Stimulated activated CD4-positive, alpha-beta T cell treated with anti-CD3 and anti-CD28 coated beads, Interleukin-1b, Interleukin-23, amount 100 ng/mL, for 24 hours (primary cell): ENCODE measurements around the gene LARP4B.
A peak's percentile ranks its signal among the peaks of the same experiment; 100 is the strongest.
"Not testable (repeated sequence)": the region's sequence is repeated elsewhere in the genome, so short reads cannot be mapped to it uniquely, and the experiment has no call there.

ENCODE experiments used
- DNase-seq, 4 experiments: peaks; one replicate each; pipeline ENCODE4 v3.0.0-alpha.2; 2020; ENCODE audit warnings: low read depth in 4 of 4, low spot score in 1 of 4

The LARP4B gene

DNA sequence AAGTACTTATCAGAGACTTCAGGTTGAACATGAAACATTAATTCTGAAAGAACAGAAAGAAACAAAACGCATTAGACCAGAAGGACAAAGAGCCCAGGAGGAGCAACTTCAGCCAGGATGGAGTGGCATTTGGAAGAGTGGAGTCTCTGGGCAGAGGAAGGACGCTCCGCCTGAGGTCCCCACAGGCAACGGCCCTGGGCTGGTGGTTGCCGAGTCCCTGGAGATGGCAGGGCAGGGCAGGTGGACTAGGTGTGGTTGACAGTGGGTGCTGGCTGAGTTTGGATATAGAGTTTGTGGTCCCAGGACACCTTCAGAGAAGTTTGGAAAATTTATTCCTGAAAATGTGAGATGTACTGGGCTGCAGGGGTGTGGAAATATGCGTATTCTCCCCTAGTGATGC, 27.4 kb upstream of the LARP4B start:
- DNase-seq: no peak

DNA sequence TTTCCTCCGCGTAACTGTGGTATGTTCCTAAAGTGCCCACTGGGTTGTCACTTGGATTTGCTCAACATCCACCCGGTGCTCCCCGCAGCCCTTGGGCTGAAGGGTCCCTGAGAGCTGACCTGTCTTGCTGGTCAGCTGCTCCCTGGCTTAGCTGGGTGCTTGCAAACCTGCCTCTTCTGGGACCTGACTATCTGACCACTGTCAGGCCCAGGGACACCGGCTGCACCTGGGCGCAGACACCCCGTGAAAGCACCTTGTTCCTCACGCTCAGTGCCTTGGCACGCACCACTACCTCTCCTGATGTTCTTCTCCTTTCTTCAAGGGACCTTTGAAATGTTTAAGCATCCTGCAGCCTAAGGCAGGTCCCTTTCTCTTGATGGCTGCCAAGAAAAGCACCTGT, 26.6 kb upstream of the LARP4B start:
- DNase-seq: no peak

GRCh38 chr10:955820-956217, 24.3 kb upstream of the LARP4B start:
- DNase-seq: no peak

- no peak for DNase-seq
Observed at GRCh38 chr10:955127-955819, 23.8 kb upstream of the LARP4B start.

GRCh38 chr10:954396-954795, 22.9 kb upstream of the LARP4B start:
- DNase-seq: no peak

- no peak for DNase-seq
Observed at GRCh38 chr10:953836-954235, 22.3 kb upstream of the LARP4B start.

- no peak for DNase-seq
Observed at GRCh38 chr10:949446-949845, 17.9 kb upstream of the LARP4B start.

GRCh38 chr10:948347-948746, 16.8 kb upstream of the LARP4B start:
- no peak for DNase-seq

- no peak for DNase-seq
Observed at GRCh38 chr10:947881-948280, 16.4 kb upstream of the LARP4B start.

- DNase-seq: no peak
Observed at GRCh38 chr10:947051-947450, 15.5 kb upstream of the LARP4B start.

GRCh38 chr10:945778-946177, 14.3 kb upstream of the LARP4B start:
- no peak for DNase-seq

DNA sequence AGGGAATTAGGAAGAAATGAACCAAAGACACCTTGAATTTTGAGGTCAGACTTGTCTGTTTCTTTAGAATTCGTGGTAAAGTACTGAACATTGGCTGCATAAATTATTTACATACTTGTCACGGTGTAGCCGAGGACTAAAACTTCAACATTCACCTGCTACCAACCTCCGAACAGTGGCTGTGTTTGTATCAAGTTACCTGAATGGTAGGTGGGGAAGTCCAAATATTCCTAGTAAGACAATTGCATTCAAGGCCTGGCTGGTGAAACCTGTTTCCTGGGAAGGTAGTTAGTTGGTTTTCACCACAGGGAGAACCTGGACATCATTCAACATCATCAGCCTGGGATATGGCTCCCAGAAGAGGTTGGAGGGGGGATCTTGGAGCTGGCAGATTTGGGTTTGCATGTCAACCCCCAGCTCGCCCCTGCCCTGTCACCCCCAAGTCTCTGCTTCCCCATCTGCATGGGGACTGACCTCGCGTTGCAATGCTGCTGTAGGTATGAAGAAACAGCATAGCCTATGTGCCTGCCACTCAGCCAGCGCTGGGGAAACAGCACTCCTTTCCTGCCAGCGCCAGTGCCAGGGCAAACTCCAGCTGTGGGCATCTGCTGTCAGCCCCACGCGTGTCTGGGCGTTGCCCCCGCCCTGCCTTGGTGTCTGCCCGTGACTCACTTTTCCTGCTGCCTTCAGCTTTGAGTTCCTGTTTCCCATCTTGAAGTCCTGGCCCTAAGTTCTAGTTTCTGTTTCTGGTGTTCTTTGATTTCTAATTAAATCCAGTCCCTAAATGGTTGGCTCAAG, 12.7 kb upstream of the LARP4B start:
- no peak for DNase-seq

DNA sequence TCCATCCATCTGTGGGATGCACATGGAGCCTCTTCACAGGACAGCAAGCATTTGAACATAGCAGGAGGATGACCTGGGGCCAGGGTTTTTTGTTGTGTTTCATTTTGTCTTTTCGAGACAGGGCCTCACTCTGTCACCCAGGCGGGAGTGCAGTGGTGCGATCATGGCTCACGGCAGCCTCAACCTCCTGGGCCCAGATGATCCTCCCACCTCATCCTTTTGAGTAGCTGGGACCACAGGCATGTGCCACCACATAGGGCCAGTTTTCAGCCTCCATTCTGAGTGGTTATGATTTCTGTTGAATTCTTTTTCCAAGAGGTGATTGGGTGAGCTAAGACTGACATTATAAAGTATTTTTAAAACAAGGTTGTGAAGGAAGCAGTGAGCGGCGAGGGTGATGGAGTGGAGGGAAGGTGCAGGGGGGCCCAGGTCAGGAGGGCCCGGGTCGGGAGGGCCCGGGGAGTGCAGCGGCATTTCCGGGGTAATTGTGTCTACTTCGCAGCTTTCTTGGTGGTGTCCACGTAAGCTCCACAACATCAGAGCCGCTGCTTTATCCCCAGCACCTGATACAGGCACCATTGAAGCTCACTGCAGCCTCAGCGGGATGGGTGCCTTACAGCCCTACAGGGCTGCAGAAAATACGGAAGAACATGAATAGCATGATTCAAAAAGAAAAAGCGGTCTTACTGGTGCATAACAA, 12.0 kb upstream of the LARP4B start:
- DNase-seq: no peak

GRCh38 chr10:938941-939678, 7.6 kb upstream of the LARP4B start:
- no peak for DNase-seq

- DNase-seq: no peak
Observed at GRCh38 chr10:934746-935406, 3.4 kb upstream of the LARP4B start.

- not testable (repeated sequence) for DNase-seq
Observed at GRCh38 chr10:934165-934564, 2.7 kb upstream of the LARP4B start.

DNA sequence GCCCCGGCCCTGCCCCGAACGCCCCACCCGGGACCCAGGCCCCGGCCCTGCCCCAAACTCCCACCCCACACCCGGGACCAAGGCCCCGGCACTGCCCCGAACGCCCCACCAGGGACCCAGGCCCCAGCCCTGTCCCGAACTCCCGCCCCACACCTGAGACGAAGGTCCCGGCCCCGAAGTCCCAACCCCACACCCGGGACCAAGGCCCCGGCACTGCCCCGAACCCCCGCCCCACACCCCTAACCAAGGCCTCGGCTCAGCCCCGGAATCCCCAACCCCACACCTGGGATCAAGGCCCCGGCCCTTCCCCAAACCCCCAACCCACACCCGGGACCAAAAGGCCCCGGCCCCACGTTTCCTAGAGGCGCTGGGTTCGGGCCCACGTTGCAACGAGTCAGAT, 1.1 kb upstream of the LARP4B start:
- DNase-seq: no peak

- DNase-seq: peak in 1 of 4 experiments; percentile 8
Observed at GRCh38 chr10:930625-931325, 730 bp downstream of the LARP4B start.

DNA sequence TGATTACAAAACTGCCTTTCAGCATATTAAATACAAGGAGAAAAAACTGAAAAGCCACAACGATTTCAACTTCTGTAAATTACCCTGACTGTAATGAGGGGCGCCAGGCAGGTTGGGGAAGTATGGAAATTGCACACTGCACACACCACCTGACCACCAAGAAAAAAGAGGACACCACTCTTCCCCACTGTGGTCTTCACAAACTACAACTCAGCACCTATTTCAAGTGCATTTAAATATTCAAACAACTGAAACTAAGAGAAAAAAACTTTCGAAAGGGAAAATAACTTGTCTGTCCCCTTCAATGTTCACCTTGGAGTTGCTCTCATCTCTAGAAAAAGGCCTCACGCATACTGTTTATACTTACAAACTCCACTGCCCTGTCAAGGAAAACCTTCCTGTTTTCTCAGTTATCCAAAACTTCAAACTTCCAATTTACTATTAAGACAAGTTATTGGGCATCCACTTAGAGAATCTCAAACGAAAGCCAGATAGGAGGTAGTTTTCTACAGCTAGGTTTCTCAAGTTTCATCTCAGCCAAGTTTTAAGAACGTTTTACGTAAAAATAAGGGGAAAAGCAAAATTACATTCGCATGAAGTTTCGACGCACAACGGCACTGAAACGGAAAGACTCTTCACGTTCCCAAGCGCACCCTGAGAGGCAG, 1.4 kb downstream of the LARP4B start:
- DNase-seq: no peak

- DNase-seq: no peak
Observed at GRCh38 chr10:927131-927530, 4.4 kb downstream of the LARP4B start.
